ENCODE data around the gene ISOC2.

DNA sequence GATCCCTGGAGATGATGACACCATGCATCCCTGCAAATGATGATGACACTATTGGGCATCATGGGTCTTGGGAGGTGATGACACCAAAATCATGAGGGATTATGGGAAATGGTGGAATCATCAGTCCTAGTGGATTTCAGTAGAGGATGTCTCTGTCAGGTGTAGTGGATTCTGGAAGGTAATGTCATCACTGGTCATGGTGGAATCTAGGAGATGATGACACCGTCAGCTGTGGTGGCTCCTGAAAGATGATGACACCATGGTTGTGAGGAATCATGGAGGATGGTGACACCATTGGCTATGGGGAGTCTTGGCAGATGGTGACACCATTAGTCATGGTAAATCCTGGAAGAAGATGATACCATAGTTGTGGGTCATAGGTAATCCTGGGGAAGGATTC lies 30.3 kb downstream of the ISOC2 start:
- TF ChIP-seq, protein P1, sequence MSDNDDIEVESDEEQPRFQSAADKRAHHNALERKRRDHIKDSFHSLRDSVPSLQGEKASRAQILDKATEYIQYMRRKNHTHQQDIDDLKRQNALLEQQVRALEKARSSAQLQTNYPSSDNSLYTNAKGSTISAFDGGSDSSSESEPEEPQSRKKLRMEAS (IDR thresholded peaks at IDR 0.05), result no peak
- no peak for TF ChIP-seq RAD21 (IDR thresholded peaks at IDR 0.05)
- TF ChIP-seq TAF1 (conservative IDR thresholded peaks at IDR 0.05), result no peak
- TF ChIP-seq, protein P2, sequence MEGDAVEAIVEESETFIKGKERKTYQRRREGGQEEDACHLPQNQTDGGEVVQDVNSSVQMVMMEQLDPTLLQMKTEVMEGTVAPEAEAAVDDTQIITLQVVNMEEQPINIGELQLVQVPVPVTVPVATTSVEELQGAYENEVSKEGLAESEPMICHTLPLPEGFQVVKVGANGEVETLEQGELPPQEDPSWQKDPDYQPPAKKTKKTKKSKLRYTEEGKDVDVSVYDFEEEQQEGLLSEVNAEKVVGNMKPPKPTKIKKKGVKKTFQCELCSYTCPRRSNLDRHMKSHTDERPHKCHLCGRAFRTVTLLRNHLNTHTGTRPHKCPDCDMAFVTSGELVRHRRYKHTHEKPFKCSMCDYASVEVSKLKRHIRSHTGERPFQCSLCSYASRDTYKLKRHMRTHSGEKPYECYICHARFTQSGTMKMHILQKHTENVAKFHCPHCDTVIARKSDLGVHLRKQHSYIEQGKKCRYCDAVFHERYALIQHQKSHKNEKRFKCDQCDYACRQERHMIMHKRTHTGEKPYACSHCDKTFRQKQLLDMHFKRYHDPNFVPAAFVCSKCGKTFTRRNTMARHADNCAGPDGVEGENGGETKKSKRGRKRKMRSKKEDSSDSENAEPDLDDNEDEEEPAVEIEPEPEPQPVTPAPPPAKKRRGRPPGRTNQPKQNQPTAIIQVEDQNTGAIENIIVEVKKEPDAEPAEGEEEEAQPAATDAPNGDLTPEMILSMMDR (IDR thresholded peaks at IDR 0.05; ENCODE audit: low read depth, low read length, missing input control), result no peak
- no peak for TF ChIP-seq GABPA (IDR thresholded peaks at IDR 0.05 in 1 of 2, conservative IDR thresholded peaks at IDR 0.05 in 1 of 2)
- TF ChIP-seq, protein P3, sequence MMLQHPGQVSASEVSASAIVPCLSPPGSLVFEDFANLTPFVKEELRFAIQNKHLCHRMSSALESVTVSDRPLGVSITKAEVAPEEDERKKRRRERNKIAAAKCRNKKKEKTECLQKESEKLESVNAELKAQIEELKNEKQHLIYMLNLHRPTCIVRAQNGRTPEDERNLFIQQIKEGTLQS (IDR thresholded peaks at IDR 0.05), result no peak
- TF ChIP-seq REST (IDR thresholded peaks at IDR 0.05), result no peak
- TF ChIP-seq RXRA (IDR thresholded peaks at IDR 0.05), result no peak
- no peak for TF ChIP-seq SP1 (IDR thresholded peaks at IDR 0.05)
- TF ChIP-seq JUND (IDR thresholded peaks at IDR 0.05), result no peak
